ENCODE data around the gene INAFM2. TPM values are rescaled to one million over a fixed set of nuclear protein-coding genes. Genes with fewer than 3 reads are reported as not detected.

INAFM2 gene
- total and polyA plus RNA-seq, 2 donors (not counting 1 experiment from before 2014, with no cell fraction given), result 8.9 to 11.0 TPM

DNA sequence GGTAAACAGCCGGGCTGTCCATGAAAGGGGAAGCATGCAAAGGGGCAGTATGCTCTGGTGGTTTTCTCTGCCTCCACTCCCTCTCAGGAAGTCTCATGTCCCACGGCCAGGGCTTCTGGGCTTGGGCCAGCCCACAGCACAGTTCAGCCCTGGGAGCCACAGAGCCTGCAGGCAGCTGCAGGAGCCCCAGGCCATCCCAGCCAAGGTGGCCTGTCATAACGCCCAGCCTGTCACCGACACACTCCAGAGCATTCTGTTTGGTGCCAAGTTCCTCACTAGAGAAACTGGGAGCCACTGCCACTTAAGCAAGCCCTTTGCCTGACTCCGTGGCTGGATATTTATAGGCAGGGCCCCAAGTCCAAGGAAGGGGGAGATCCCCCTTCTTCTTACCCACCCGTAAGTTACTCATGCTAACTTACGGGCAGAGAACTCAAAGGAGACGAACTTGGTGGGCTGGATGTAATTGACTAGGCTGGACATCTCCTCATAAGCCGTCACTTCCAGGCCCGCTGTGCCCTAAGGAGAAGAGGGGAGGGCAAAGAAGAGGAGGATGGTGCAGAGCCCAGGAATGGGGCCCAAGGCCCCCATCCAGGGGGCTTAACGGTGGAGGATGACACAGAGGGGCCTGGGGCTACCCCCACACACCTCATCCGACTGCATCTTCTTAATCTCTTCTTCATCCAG lies 27.5 kb upstream of the INAFM2 start:
- no peaks in the 10 kb centered on the region for H3K9me3 ChIP-seq (ENCODE audit: control insufficient read depth, insufficient read depth, low read depth, low read length)
- no peak overlapping the region for H3K4me2 ChIP-seq (ENCODE audit: extremely low read depth, insufficient read depth, low read length)
- TF ChIP-seq, protein P1, sequence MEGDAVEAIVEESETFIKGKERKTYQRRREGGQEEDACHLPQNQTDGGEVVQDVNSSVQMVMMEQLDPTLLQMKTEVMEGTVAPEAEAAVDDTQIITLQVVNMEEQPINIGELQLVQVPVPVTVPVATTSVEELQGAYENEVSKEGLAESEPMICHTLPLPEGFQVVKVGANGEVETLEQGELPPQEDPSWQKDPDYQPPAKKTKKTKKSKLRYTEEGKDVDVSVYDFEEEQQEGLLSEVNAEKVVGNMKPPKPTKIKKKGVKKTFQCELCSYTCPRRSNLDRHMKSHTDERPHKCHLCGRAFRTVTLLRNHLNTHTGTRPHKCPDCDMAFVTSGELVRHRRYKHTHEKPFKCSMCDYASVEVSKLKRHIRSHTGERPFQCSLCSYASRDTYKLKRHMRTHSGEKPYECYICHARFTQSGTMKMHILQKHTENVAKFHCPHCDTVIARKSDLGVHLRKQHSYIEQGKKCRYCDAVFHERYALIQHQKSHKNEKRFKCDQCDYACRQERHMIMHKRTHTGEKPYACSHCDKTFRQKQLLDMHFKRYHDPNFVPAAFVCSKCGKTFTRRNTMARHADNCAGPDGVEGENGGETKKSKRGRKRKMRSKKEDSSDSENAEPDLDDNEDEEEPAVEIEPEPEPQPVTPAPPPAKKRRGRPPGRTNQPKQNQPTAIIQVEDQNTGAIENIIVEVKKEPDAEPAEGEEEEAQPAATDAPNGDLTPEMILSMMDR (conservative IDR thresholded peaks at IDR 0.05 in 1 of 2, IDR thresholded peaks at IDR 0.05 in 1 of 2; ENCODE audit: low read depth in 1 of 2, low read length in 2 of 2), result no peak
- TF ChIP-seq EZH2 (IDR thresholded peaks at IDR 0.05; ENCODE audit: low read length, missing control alignments), result no peak
- H3K27me3 ChIP-seq (ENCODE audit: control insufficient read depth, insufficient read depth, low read length), result peaks cover 36% of the 10 kb centered on the region
- no peak overlapping the region for H3K4me3 ChIP-seq (replicated peaks in 1 of 4; ENCODE audit: control extremely low read depth in 1 of 4, insufficient read depth in 1 of 4, low read depth in 3 of 4, low read length in 4 of 4)
- H3K36me3 ChIP-seq (ENCODE audit: control insufficient read depth, insufficient read depth, low read length), result no peaks in the 10 kb centered on the region
- no peak overlapping the region for H3K27ac ChIP-seq (ENCODE audit: insufficient read depth, low read length)
- DNase-seq (ENCODE audit: low read depth in 2 of 2), result no peak
- H3K9ac ChIP-seq (ENCODE audit: insufficient read depth, low read length), result no peak overlapping the region
- H4K20me1 ChIP-seq (ENCODE audit: control insufficient read depth, extremely low read depth, insufficient read depth, low read length), result no peaks in the 10 kb centered on the region
- H2AFZ ChIP-seq (ENCODE audit: low read length), result no peak overlapping the region
- H3K4me1 ChIP-seq (ENCODE audit: control insufficient read depth, extremely low read depth, insufficient read depth, low read length), result no peaks in the 10 kb centered on the region
- no peaks in the 10 kb centered on the region for H3K79me2 ChIP-seq (ENCODE audit: control insufficient read depth, insufficient read depth, low read length)

GRCh38 chr15:40296561-40297230 lies 26.8 kb upstream of the INAFM2 start:
- Histone ChIP-seq H3K79me2 (ENCODE audit: control insufficient read depth, insufficient read depth, low read length) (no peaks in the 10 kb centered on the region), H3K4me3 (replicated peaks in 1 of 4; ENCODE audit: control extremely low read depth in 1 of 4, insufficient read depth in 1 of 4, low read depth in 3 of 4, low read length in 4 of 4) (no peak overlapping the region), H2AFZ (ENCODE audit: low read length) (no peak overlapping the region), H4K20me1 (ENCODE audit: control insufficient read depth, extremely low read depth, insufficient read depth, low read length) (no peaks in the 10 kb centered on the region), H3K27me3 (ENCODE audit: control insufficient read depth, insufficient read depth, low read length) (peaks cover 33% of the 10 kb centered on the region), H3K9ac (ENCODE audit: insufficient read depth, low read length) (no peak overlapping the region), H3K36me3 (ENCODE audit: control insufficient read depth, insufficient read depth, low read length) (no peaks in the 10 kb centered on the region), H3K4me1 (ENCODE audit: control insufficient read depth, extremely low read depth, insufficient read depth, low read length) (no peaks in the 10 kb centered on the region), H3K9me3 (ENCODE audit: control insufficient read depth, insufficient read depth, low read depth, low read length) (no peaks in the 10 kb centered on the region), H3K4me2 (ENCODE audit: extremely low read depth, insufficient read depth, low read length) (no peak overlapping the region), H3K27ac (ENCODE audit: insufficient read depth, low read length) (no peak overlapping the region)
- no peak for DNase-seq (ENCODE audit: low read depth in 2 of 2)
- no peak for TF ChIP-seq EZH2 (IDR thresholded peaks at IDR 0.05; ENCODE audit: low read length, missing control alignments)
- TF ChIP-seq, protein P1 (conservative IDR thresholded peaks at IDR 0.05 in 1 of 2, IDR thresholded peaks at IDR 0.05 in 1 of 2; ENCODE audit: low read depth in 1 of 2, low read length in 2 of 2), result no peak

- H3K27ac ChIP-seq (ENCODE audit: insufficient read depth, low read length), result no peak overlapping the region
- H3K36me3 ChIP-seq (ENCODE audit: control insufficient read depth, insufficient read depth, low read length), result no peaks in the 10 kb centered on the region
- H2AFZ ChIP-seq (ENCODE audit: low read length), result no peak overlapping the region
- no peaks in the 10 kb centered on the region for H3K9me3 ChIP-seq (ENCODE audit: control insufficient read depth, insufficient read depth, low read depth, low read length)
- H3K4me1 ChIP-seq (ENCODE audit: control insufficient read depth, extremely low read depth, insufficient read depth, low read length), result no peaks in the 10 kb centered on the region
- no peaks in the 10 kb centered on the region for H4K20me1 ChIP-seq (ENCODE audit: control insufficient read depth, extremely low read depth, insufficient read depth, low read length)
- H3K4me3 ChIP-seq (replicated peaks in 1 of 4; ENCODE audit: control extremely low read depth in 1 of 4, insufficient read depth in 1 of 4, low read depth in 3 of 4, low read length in 4 of 4), result no peak overlapping the region
- DNase-seq (ENCODE audit: low read depth in 2 of 2), result no peak
- H3K79me2 ChIP-seq (ENCODE audit: control insufficient read depth, insufficient read depth, low read length), result no peaks in the 10 kb centered on the region
- H3K4me2 ChIP-seq (ENCODE audit: extremely low read depth, insufficient read depth, low read length), result no peak overlapping the region
- TF ChIP-seq, protein P1 (conservative IDR thresholded peaks at IDR 0.05 in 1 of 2, IDR thresholded peaks at IDR 0.05 in 1 of 2; ENCODE audit: low read depth in 1 of 2, low read length in 2 of 2), result no peak
- no peak for TF ChIP-seq EZH2 (IDR thresholded peaks at IDR 0.05; ENCODE audit: low read length, missing control alignments)
- H3K9ac ChIP-seq (ENCODE audit: insufficient read depth, low read length), result no peak overlapping the region
- H3K27me3 ChIP-seq (ENCODE audit: control insufficient read depth, insufficient read depth, low read length), result peaks cover 26% of the 10 kb centered on the region
Observed at GRCh38 chr15:40297356-40297755, 26.1 kb upstream of the INAFM2 start.
